OCI-LY7 (cell line): Measurements from ENCODE around the gene EXOSC6. TPM values are rescaled to one million over a fixed set of nuclear protein-coding genes. Genes with fewer than 3 reads are reported as not detected.
"Not testable (repeated sequence)": the region's sequence is repeated elsewhere in the genome, so short reads cannot be mapped to it uniquely, and the experiment has no call there.

ENCODE experiments used
- BruUV-seq: library from RNA; stranded (reverse); fragments of 400-500 nt; replicated peaks from 2 replicates; lab custom pipeline; 2021; lab: Mats Ljungman, UMichigan
- CTCF ChIA-PET: fragments of 300-600 bp; sonication (Branson Sonifier 250); formaldehyde crosslinking; loops from one replicate; lab custom pipeline; 2022; ENCODE audit warnings: antibody characterized with exemption; ENCODE audit not compliant: unreplicated experiment; lab: Charles Lee
- POLR2A ChIA-PET: fragments of 300-600 bp; sonication (Branson Sonifier 250); formaldehyde crosslinking; loops from one replicate; lab custom pipeline; 2022; ENCODE audit warnings: antibody characterized with exemption; lab: Charles Lee
- DNase-seq: peaks from one replicate; pipeline ENCODE4 v3.0.0-alpha.2; 2015; ENCODE audit warnings: low spot score
- H2AFZ ChIP-seq: fragments of 200-600 bp; sonication (generic), shearing (Covaris generic); 2 replicates; pipeline ENCODE4 v1.6.1; 2014; ENCODE audit warnings: mild to moderate bottlenecking, antibody characterized with exemption, low read length, moderate library complexity
- H3K27ac ChIP-seq: fragments of 200-600 bp; sonication (generic); 2 replicates; pipeline ENCODE4 v1.5.1; 2014; ENCODE audit warnings: mixed run types, low read depth, mild to moderate bottlenecking, moderate library complexity, low read length, inconsistent platforms; ENCODE audit not compliant: poor library complexity, severe bottlenecking
- H3K36me3 ChIP-seq: fragments of 200-600 bp; sonication (generic); 2 replicates; pipeline ENCODE4 v1.6.1; 2014; ENCODE audit warnings: mild to moderate bottlenecking, antibody characterized with exemption, low read length, moderate library complexity, mixed read lengths; ENCODE audit not compliant: insufficient read depth
- H3K4me1 ChIP-seq: fragments of 200-600 bp; sonication (generic); 2 replicates; pipeline ENCODE4 v1.5.1; 2014; ENCODE audit warnings: mild to moderate bottlenecking, low read length; ENCODE audit not compliant: insufficient read depth, poor library complexity, severe bottlenecking
- H3K4me2 ChIP-seq: fragments of 200-600 bp; sonication (generic); 2 replicates; pipeline ENCODE4 v1.6.1; 2014; ENCODE audit warnings: mild to moderate bottlenecking, low read length
- H3K4me3 ChIP-seq: fragments of 200-600 bp; sonication (generic); 2 replicates; pipeline ENCODE4 v1.5.1; 2014; ENCODE audit warnings: mild to moderate bottlenecking, low read depth, low read length; ENCODE audit not compliant: poor library complexity, severe bottlenecking
- H3K79me2 ChIP-seq: fragments of 200-600 bp; sonication (generic); 2 replicates; pipeline ENCODE4 v1.6.1; 2016; ENCODE audit warnings: low read depth, mild to moderate bottlenecking, low read length, moderate library complexity, mixed read lengths; ENCODE audit not compliant: insufficient read depth
- H3K9me2 ChIP-seq: fragments of 200-600 bp; sonication (generic); 2 replicates; pipeline ENCODE4 v1.6.1; 2016; ENCODE audit warnings: mild to moderate bottlenecking, low read length, mixed read lengths; ENCODE audit not compliant: insufficient read depth
- H3K9me3 ChIP-seq: fragments of 200-600 bp; sonication (generic); 2 replicates; pipeline ENCODE4 v1.6.1; 2014; ENCODE audit warnings: mild to moderate bottlenecking, mixed run types, low read length, mixed read lengths
- H4K20me1 ChIP-seq: fragments of 200-600 bp; sonication (generic); 2 replicates; pipeline ENCODE4 v1.6.1; 2014; ENCODE audit warnings: mild to moderate bottlenecking, antibody characterized with exemption, low read length, moderate library complexity, mixed read lengths; ENCODE audit not compliant: insufficient read depth
- intact Hi-C: fragments of 100-400 bp; cut with micrococcal nuclease; formaldehyde crosslinking; loops from one replicate; pipeline ENCODE4 v1.10.0; 2022; ENCODE audit not compliant: unreplicated experiment
- total RNA-seq, 2 experiments: library from RNA; depleted of rRNA in 1 of 2; stranded (reverse); fragments of >200 nt in 1 of 2; shearing (Covaris generic) in 1 of 2; gene quantifications; 2 replicates each; pipeline ENCODE4 v1.2.3, GENCODE V29; 2014 to 2022

The EXOSC6 gene
- total RNA-seq, 2 experiments from 2014 or later: 36.3 to 36.8 TPM

DNA sequence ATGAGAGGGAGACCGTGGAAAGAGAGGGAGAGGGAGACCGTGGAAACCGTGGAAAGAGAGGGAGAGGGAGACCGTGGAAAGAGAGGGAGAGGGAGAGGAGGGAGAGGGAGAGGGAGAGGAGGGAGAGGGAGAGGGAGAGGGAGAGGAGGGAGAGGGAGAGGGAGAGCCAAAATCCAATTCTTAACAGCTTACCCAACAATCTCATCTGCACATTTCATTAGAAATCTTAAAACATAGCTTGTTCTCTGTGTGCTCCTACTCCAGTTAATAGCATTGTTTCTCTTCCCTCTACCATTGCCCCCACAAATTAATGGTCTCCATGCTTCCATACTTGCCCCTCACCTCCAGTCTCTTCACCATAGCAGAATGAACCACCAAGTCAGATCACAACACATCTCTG is 26.3 kb downstream of the EXOSC6 start:
- H3K9me2 ChIP-seq, H3K4me3 ChIP-seq, DNase-seq, H3K27ac ChIP-seq, H3K4me2 ChIP-seq, POLR2A ChIA-PET, H3K79me2 ChIP-seq, H4K20me1 ChIP-seq, CTCF ChIA-PET, BruUV-seq, H2AFZ ChIP-seq, H3K9me3 ChIP-seq, intact Hi-C loops, H3K4me1 ChIP-seq: not testable (repeated sequence)
- H3K36me3 ChIP-seq: peaks cover 33% of the 10 kb centered on the region

DNA sequence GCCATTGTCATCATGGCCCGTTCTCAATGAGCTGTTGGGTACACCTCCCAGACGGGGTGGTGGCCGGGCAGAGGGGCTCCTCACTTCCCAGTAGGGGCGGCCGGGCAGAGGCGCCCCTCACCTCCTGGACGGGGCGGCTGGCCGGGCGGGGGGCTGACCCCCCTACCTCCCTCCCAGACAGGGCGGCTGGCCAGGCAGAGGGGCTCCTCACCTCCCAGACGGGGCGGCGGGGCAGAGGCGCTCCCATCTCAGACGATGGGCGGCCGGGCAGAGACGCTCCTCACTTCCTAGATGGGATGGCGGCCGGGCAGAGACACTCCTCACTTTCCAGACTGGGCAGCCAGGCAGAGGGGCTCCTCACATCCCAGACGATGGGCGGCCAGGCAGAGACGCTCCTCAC is 27.1 kb downstream of the EXOSC6 start:
- H3K4me3 ChIP-seq, H3K9me2 ChIP-seq, H3K27ac ChIP-seq, DNase-seq, H2AFZ ChIP-seq, BruUV-seq, intact Hi-C loops, H3K9me3 ChIP-seq, POLR2A ChIA-PET, H4K20me1 ChIP-seq, H3K4me2 ChIP-seq, H3K79me2 ChIP-seq, CTCF ChIA-PET, H3K4me1 ChIP-seq: not testable (repeated sequence)
- H3K36me3 ChIP-seq: peaks cover 36% of the 10 kb centered on the region

DNA sequence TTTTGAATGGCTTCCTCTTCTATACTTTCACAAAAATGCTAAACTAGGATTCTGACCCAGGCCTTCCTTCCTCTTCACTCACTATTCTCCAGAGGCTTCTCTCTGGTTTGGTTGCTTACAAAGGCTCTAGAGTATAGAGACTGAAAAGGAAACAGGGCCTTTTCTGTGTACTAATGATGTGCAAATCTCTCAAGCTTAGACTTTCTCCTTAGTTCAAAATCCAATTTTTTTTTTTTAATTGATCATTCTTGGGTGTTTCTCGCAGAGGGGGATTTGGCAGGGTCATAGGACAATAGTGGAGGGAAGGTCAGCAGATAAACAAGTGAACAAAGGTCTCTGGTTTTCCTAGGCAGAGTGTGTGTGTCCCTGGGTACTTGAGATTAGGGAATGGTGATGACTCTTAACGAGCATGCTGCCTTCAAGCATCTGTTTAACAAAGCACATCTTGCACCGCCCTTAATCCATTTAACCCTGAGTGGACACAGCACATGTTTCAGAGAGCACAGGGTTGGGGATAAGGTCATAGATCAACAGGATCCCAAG is 27.7 kb downstream of the EXOSC6 start:
- H3K9me2 ChIP-seq, H3K9me3 ChIP-seq, DNase-seq, H3K4me2 ChIP-seq, H3K79me2 ChIP-seq, H2AFZ ChIP-seq, H4K20me1 ChIP-seq, H3K4me3 ChIP-seq, H3K27ac ChIP-seq, BruUV-seq, H3K4me1 ChIP-seq, intact Hi-C loops, CTCF ChIA-PET: not testable (repeated sequence)
- POLR2A ChIA-PET: interaction anchor here (0.7 kb wide), 1 partner anchor 18 kb away, joined by 3 read pairs; no protein-coding TSS in a partner anchor
- peaks cover 37% of the 10 kb centered on the region for H3K36me3 ChIP-seq

DNA sequence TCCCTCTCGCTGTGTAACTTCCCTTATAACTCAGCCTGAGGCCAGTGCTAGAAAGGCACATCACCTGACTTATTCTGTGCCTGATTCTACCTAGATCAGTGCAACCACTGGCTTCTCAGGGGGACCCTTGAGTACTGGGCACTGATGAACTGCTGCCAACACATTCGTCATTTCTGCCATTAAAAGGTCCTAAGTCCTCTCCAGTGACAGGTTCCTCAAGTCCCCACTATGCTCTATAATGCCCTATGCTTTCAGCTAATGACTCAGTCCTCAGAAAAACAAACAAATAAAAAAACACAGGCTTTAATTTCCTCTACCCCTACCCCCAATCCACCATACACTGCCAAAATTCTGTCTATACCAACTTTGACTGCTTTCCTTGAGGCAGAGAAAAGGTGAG is 28.5 kb downstream of the EXOSC6 start:
- DNase-seq, BruUV-seq, CTCF ChIA-PET, H3K79me2 ChIP-seq, H3K27ac ChIP-seq, H3K4me3 ChIP-seq, H3K4me2 ChIP-seq, intact Hi-C loops, H4K20me1 ChIP-seq, H3K9me2 ChIP-seq, H2AFZ ChIP-seq, H3K4me1 ChIP-seq, POLR2A ChIA-PET, H3K9me3 ChIP-seq: not testable (repeated sequence)
- H3K36me3 ChIP-seq: peaks cover 39% of the 10 kb centered on the region

DNA sequence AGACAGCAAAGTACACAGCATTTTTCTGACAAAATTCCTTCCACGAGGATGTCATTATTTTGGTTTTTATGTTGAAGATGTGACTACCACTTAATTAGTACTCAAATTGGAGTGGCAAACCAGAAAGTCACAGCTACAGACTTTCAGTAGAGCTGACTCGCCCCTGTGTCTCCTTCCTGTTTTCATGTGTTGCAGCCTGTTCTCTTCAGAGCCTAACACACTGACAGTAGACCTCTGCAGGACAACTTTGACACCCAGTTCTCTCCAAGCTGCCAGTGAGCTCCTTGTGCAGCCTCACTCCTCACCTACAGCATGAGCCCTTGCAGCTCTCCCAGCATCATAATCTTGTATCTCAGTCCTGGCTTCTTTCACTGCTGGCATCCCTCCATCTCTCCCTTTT is 29.2 kb downstream of the EXOSC6 start:
- intact Hi-C loops, H3K27ac ChIP-seq, BruUV-seq, H3K9me2 ChIP-seq, POLR2A ChIA-PET, H2AFZ ChIP-seq, H3K9me3 ChIP-seq, H3K4me3 ChIP-seq, H3K4me1 ChIP-seq, H3K4me2 ChIP-seq, H4K20me1 ChIP-seq, H3K79me2 ChIP-seq, CTCF ChIA-PET, DNase-seq: not testable (repeated sequence)
- H3K36me3 ChIP-seq: peaks cover 38% of the 10 kb centered on the region

DNA sequence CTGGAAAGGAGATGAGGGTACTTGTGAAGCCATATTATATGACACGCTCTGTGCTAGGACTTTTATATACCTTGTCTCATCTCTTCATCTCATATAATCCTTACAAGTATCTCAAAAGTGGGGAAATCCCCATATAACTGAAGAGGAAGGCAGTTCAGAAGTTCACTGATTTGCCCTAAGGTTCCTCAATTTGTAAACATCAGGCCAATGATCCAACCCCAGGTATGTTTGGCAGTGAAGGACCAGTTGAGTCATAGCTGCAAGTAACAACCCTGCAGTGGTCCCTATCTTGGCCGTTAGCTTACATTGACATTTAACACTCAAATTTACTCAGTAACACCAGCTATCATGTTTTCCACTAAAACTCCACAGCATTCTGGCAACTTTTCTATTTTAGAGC is 33.2 kb downstream of the EXOSC6 start:
- H4K20me1 ChIP-seq, H3K9me3 ChIP-seq, H3K27ac ChIP-seq, H3K4me2 ChIP-seq, H3K9me2 ChIP-seq, intact Hi-C loops, H3K79me2 ChIP-seq, H3K4me1 ChIP-seq, H3K4me3 ChIP-seq, DNase-seq, CTCF ChIA-PET, BruUV-seq, H2AFZ ChIP-seq: not testable (repeated sequence)
- peaks cover 34% of the 10 kb centered on the region for H3K36me3 ChIP-seq
- POLR2A ChIA-PET: interaction anchor here (0.7 kb wide), 1 partner anchor 62 kb away, joined by 5 read pairs; no protein-coding TSS in a partner anchor
